HepG2 (cell line): ENCODE results near the gene ZNF678. TPM values are rescaled to one million over a fixed set of nuclear protein-coding genes. Genes with fewer than 3 reads are reported as not detected.

Experiments used
- DNMT1 ChIP-seq: sonication (generic); formaldehyde crosslinking; IDR thresholded peaks from 2 replicates; pipeline ENCODE4 v1.5.1; 2020; ENCODE audit warnings: mild to moderate bottlenecking, missing genetic modification reagents
- E2F5 ChIP-seq: sonication (generic); formaldehyde crosslinking; conservative IDR thresholded peaks from 2 replicates; pipeline ENCODE4 v1.4.0; 2020; ENCODE audit warnings: missing genetic modification reagents
- FOXK2 ChIP-seq: fragments of 450-650 bp; IDR thresholded peaks from 2 replicates; pipeline ENCODE4 v1.6.1; 2016
- GABPA ChIP-seq, 2 experiments: IDR thresholded peaks; 2 replicates each; pipeline ENCODE4 v1.6.1; 2011 to 2016; ENCODE audit warnings: low read depth in 2 of 2, low read length in 1 of 2, missing biosample characterization in 1 of 2, missing genetic modification characterization in 1 of 2
- HMGXB4 ChIP-seq, 2 experiments: sonication (generic) in 1 of 2; formaldehyde crosslinking in 1 of 2; IDR thresholded peaks; 2 replicates each; pipeline versions ENCODE4 v1.4.0 to v1.6.1; 2018 to 2020; ENCODE audit warnings: missing genetic modification reagents in 2 of 2, borderline replicate concordance in 1 of 2, low read depth in 1 of 2, mild to moderate bottlenecking in 1 of 2, missing biosample characterization in 1 of 2
- MXD3 ChIP-seq: IDR thresholded peaks from 2 replicates; pipeline ENCODE4 v1.6.1; 2016; ENCODE audit warnings: mild to moderate bottlenecking, missing biosample characterization, missing genetic modification reagents
- PATZ1 ChIP-seq: sonication (generic); formaldehyde crosslinking; IDR thresholded peaks from 2 replicates; pipeline ENCODE4 v1.4.0; 2020; ENCODE audit warnings: missing genetic modification reagents
- POGK ChIP-seq: sonication (generic); formaldehyde crosslinking; conservative IDR thresholded peaks from 2 replicates; pipeline ENCODE4 v1.8.0; 2022; ENCODE audit warnings: mild to moderate bottlenecking, moderate library complexity, missing genetic modification reagents
- THAP11 ChIP-seq: IDR thresholded peaks from 2 replicates; pipeline ENCODE4 v1.6.1; 2016; ENCODE audit warnings: missing biosample characterization, missing genetic modification reagents
- ZGPAT ChIP-seq: IDR thresholded peaks from 2 replicates; pipeline ENCODE4 v1.6.1; 2016; ENCODE audit warnings: mild to moderate bottlenecking
- ZMYM4 ChIP-seq: sonication (generic); formaldehyde crosslinking; IDR thresholded peaks from 2 replicates; pipeline ENCODE4 v1.8.1; 2023; ENCODE audit warnings: mild to moderate bottlenecking, missing genetic modification reagents
- ZNF263 ChIP-seq: sonication (generic); formaldehyde crosslinking; IDR thresholded peaks from 2 replicates; pipeline ENCODE4 v1.4.0; 2020; ENCODE audit warnings: missing genetic modification reagents
- ZNF512 ChIP-seq: sonication (generic); formaldehyde crosslinking; IDR thresholded peaks from 2 replicates; pipeline ENCODE4 v1.4.0; 2020; ENCODE audit warnings: mild to moderate bottlenecking, missing genetic modification reagents
- ZNF580 ChIP-seq: IDR thresholded peaks from 2 replicates; pipeline ENCODE4 v1.6.1; 2016; ENCODE audit warnings: low read depth, borderline replicate concordance
- polyA plus RNA-seq, 8 experiments: library from polyadenylated mRNA; depleted of rRNA in 3 of 8; stranded (reverse) in 7 of 8; unstranded in 1 of 8; fragments of >200 nt; fragmentation: Illumina TruSeq in 4 of 8; extraction: Trizol in 4 of 8; gene quantifications; 2 replicates each; pipeline versions ENCODE4 v1.2.1 to v1.2.3, GENCODE V29; 2011 to 2016; ENCODE audit warnings: low read depth in 4 of 8, missing spikeins in 1 of 8, mixed read lengths in 1 of 8; ENCODE audit not compliant: insufficient read depth in 1 of 8
- total RNA-seq, 5 experiments: library from RNA; depleted of rRNA; stranded (reverse); fragments of >200 nt; fragmentation: Illumina TruSeq; extraction: Trizol; gene quantifications; 2 replicates each; pipeline ENCODE4 v1.2.3, GENCODE V29; 2016; ENCODE audit warnings: low read depth in 1 of 5

ZNF678 gene
- total and polyA plus RNA-seq, 2 of the 13 experiments (the other 11 are each of a cell fraction or from before 2014, with no cell fraction given): 2.0 to 7.6 TPM

GRCh38 chr1:227542153-227543120, 20.9 kb upstream of the ZNF678 start (continued):
- TF ChIP-seq GABPA (IDR thresholded peaks at IDR 0.05; ENCODE audit: low read depth, low read length): peak; percentile 50
- peak; percentile 83 for TF ChIP-seq GABPA (CRISPR knock-in tag; IDR thresholded peaks at IDR 0.05; ENCODE audit: low read depth)
- no peak for TF ChIP-seq ZNF512
- TF ChIP-seq THAP11 (CRISPR knock-in tag): peak; percentile 59; the same call in 1 of the 2 replicates
- peak; percentile 30; the same call in 1 of the 2 replicates for TF ChIP-seq ZGPAT
- peak; percentile 55 to 88; a peak in 3 of 4 replicates for TF ChIP-seq HMGXB4 (CRISPR knock-in tag; IDR thresholded peaks at IDR 0.05; ENCODE audit: borderline replicate concordance in 1 of 2, low read depth in 1 of 2)
- TF ChIP-seq ZNF580 (CRISPR knock-in tag): 0 out of 2 replicates have a peak, but pooled peaks have one; percentile 33
- peak; percentile 73; the same call in 1 of the 2 replicates for TF ChIP-seq POGK (CRISPR knock-in tag)
- TF ChIP-seq ZMYM4: peak; percentile 87
- TF ChIP-seq PATZ1: peak; percentile 93
- no peak for TF ChIP-seq ZNF263 (CRISPR knock-in tag)
- 0 out of 2 replicates have a peak, but pooled peaks have one; percentile 25 for TF ChIP-seq MXD3
- no peak for TF ChIP-seq E2F5 (CRISPR knock-in tag)
- no peak for TF ChIP-seq FOXK2
- TF ChIP-seq DNMT1 (CRISPR knock-in tag): no peak
